ENCODE data around the gene AP1S3. TPM values are rescaled to one million over a fixed set of nuclear protein-coding genes. Genes with fewer than 3 reads are reported as not detected.

Gene AP1S3
- total and polyA plus RNA-seq, 2 of the 4 experiments (the other 2 are of a cell fraction), result 2.5 to 4.1 TPM

- Histone ChIP-seq H2BK15ac (ENCODE audit: low read depth, low read length) (no peak overlapping the region), H3K27ac (ENCODE audit: insufficient read depth, low read length) (no peak overlapping the region), H4K20me1 (ENCODE audit: insufficient read depth, low read length) (no peaks in the 10 kb centered on the region), H2BK5ac (ENCODE audit: low read depth, low read length, poor library complexity, severe bottlenecking) (no peak overlapping the region), H3K4me1 (ENCODE audit: control insufficient read depth, insufficient read depth, low read length) (peaks cover 2% of the 10 kb centered on the region; the same call in 1 of the 2 replicates), H3K9me1 (ENCODE audit: insufficient read depth, low read length) (no peaks in the 10 kb centered on the region), H3K56ac (ENCODE audit: extremely low read depth, insufficient read depth, low read length) (no peak overlapping the region), H3K23ac (ENCODE audit: low read depth, low read length) (no peak overlapping the region), H3K79me1 (ENCODE audit: low read depth in 1 of 2, low read length in 2 of 2) (no peaks in the 10 kb centered on the region), H2BK20ac (ENCODE audit: low read depth, low read length) (no peak overlapping the region), H3K18ac (ENCODE audit: low read depth, low read length) (no peak overlapping the region), H3K4me2 (ENCODE audit: low read depth, low read length) (no peak overlapping the region), H3K4me3 (ENCODE audit: insufficient read depth, low read depth, low read length) (no peak overlapping the region), H2AK9ac (replicated peaks; ENCODE audit: low read depth, low read length, poor library complexity) (no peak overlapping the region), H3K27me3 (ENCODE audit: control insufficient read depth, insufficient read depth, low read length) (no peaks in the 10 kb centered on the region), H4K8ac (ENCODE audit: low read depth in 2 of 2, low read length in 2 of 2) (no peak overlapping the region), H3K9me3 (ENCODE audit: control insufficient read depth, insufficient read depth, low read length) (peaks cover 2% of the 10 kb centered on the region), H2BK120ac (ENCODE audit: low read depth, low read length) (no peak overlapping the region), H3K9ac (ENCODE audit: low read depth, low read length) (no peak overlapping the region), H2AFZ (replicated peaks; ENCODE audit: low read length, poor library complexity) (no peak overlapping the region), H3K36me3 (ENCODE audit: control insufficient read depth, insufficient read depth, low read length) (no peaks in the 10 kb centered on the region), H3K14ac (replicated peaks; ENCODE audit: low read depth, low read length) (no peak overlapping the region), H2AK5ac (ENCODE audit: low read depth, low read length) (no peak overlapping the region), H3K4ac (ENCODE audit: low read depth, low read length) (no peak overlapping the region), H4K91ac (ENCODE audit: insufficient read depth, low read depth, low read length) (no peak overlapping the region), H4K5ac (ENCODE audit: low read depth, low read length) (no peak overlapping the region)
- WGBS, 2 experiments (ENCODE audit: extremely low coverage in 2 of 2, insufficient read length in 1 of 2), result 90% methylated on average over 4 of the region's 8 CpGs; no CpG with 5 or more reads in 1 of the 2 experiments
- in situ Hi-C loops (cut with MboI; ENCODE audit: low sequenced_read_pairs) (no loop called here), intact Hi-C loops (cut with micrococcal nuclease) (no loop called here), dilution Hi-C loops (cut with HindIII; ENCODE audit: low sequenced_read_pairs, unreplicated experiment) (no loop called here)
- TF ChIP-seq POLR2A (IDR thresholded peaks at IDR 0.05; ENCODE audit: low read depth, low read length) (no peak), MXI1 (IDR thresholded peaks at IDR 0.05; ENCODE audit: borderline replicate concordance, low read depth, low read length) (no peak), MAFK (IDR thresholded peaks at IDR 0.05; ENCODE audit: low read depth, low read length) (no peak), FOS (IDR thresholded peaks at IDR 0.05; ENCODE audit: low read depth, low read length) (no peak), NFE2L2 (IDR thresholded peaks at IDR 0.05; ENCODE audit: low read depth, low read length) (no peak)
- BruUV-seq (replicated peaks), result no TSS peak
- ATAC-seq (ENCODE audit: low read depth) (no peak), DNase-seq (no peak)
- CTCF ChIA-PET, result interaction anchor here (0.6 to 2.2 kb wide), 3 partner anchors 11 to 260 kb away, joined by 3 to 4 read pairs (median 3); no protein-coding TSS in a partner anchor
- POLR2A ChIA-PET (ENCODE audit: unreplicated experiment), result no interaction called here
Measured at GRCh38 chr2:223711596-223712326, 125.6 kb downstream of the AP1S3 start.

Other genes with a start within 250 kb of the AP1S3 start
- 0.36 and 0.56 TPM in 2 replicates for gene SCG2, start 235.2 kb downstream of the AP1S3 start, total RNA-seq (2012; rRNA removed)
- 0.26 and 0.46 TPM in 2 replicates for gene SCG2, start 235.2 kb downstream of the AP1S3 start, polyA plus RNA-seq (2012; rRNA removed)
- gene WDFY1, start 107.8 kb upstream of the AP1S3 start, total RNA-seq (2012; rRNA removed), result 93.6 and 115 TPM in 2 replicates
- gene WDFY1, start 107.8 kb upstream of the AP1S3 start, polyA plus RNA-seq (2012; rRNA removed), result 29.5 and 35.6 TPM in 2 replicates
- 20.1 and 30.3 TPM in 2 replicates for gene MRPL44, start 119.9 kb upstream of the AP1S3 start, total RNA-seq (2012; rRNA removed)
- 13.9 and 18.6 TPM in 2 replicates for gene MRPL44, start 119.9 kb upstream of the AP1S3 start, polyA plus RNA-seq (2012; rRNA removed)
- 21.1 and 24.0 TPM in 2 replicates for gene SERPINE2, start 201.7 kb upstream of the AP1S3 start, total RNA-seq (2012; rRNA removed)
- gene SERPINE2, start 201.7 kb upstream of the AP1S3 start, polyA plus RNA-seq (2012; rRNA removed), result 62.7 and 109 TPM in 2 replicates

Measured in IMR-90 (cell line).